Measurements from ENCODE around the gene DEPDC5.
"Not testable (repeated sequence)": the region's sequence is repeated elsewhere in the genome, so short reads cannot be mapped to it uniquely, and the experiment has no call there.

DEPDC5 gene

DNA sequence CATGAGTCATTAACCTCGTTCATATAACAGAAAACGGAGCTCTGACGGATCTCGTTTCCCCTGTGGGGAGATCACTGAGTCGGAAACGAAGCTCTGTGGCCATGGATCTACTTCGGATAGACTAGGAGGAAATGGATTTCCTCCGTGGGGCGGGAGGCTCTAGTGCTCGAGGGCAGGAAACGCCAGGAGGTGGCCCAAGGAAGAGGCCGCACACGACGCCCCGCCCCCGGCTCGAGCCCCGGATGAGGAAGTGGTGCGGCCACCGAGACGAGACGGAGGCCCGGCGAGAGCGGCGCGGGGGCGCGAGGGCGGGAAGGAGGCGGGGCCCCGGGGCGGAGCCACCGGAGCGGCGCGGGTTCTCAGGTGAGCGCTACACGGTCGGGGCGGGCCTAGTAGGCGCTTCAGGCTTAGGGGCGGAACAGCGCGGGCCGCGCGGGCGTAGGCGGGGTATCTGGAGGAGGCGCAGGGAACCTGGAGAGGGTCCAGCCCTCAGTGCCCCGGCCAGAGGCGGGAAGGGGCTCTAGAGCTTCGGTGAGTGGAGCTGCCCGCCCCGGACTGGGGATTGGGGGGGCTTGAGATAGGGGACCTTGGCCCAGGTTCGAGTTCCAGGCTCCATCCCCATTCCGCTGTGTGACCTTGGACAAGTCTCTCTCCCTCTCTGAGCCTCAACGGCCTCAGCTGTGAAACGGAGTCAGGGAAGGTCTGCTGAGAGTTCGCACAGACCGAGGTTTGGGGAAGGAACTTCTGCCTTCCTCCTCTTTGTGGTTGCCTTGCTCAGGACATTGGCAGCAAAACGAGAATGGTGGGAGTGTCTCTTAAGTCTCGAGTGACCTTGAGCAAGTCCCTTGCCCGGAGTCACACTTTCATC is at the start of gene DEPDC5:
Gene DEPDC5 (plus strand): TSS at position 386 of the 868 bp plus-strand sequence. CDS start 903 bp downstream, outside the sequence.
- peak; percentile 60 to 92 for DNase-seq

- no peak for DNase-seq
Measured at GRCh38 chr22:31707519-31707918, 46.3 kb upstream of the DEPDC5 start.

DNA sequence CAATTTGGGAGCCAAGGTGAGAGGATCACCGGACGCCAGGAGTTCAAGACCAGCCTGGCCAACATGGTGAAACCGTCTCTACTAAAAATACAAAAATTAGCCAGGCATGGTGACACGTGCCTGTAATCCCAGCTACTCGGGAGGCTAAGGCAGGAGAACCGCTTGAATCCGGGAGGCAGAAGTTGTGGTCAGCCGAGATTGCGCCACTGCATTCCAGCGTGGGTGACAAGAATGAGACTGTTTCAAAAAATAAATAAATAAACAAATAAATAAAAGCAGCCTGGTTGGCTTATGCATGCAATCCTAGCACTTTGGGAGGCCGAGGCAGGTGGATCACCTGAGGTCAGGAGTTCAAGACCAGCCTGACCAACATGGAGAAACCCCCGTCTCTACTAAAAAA is 42.6 kb upstream of the DEPDC5 start:
- DNase-seq, result not testable (repeated sequence)

DNA sequence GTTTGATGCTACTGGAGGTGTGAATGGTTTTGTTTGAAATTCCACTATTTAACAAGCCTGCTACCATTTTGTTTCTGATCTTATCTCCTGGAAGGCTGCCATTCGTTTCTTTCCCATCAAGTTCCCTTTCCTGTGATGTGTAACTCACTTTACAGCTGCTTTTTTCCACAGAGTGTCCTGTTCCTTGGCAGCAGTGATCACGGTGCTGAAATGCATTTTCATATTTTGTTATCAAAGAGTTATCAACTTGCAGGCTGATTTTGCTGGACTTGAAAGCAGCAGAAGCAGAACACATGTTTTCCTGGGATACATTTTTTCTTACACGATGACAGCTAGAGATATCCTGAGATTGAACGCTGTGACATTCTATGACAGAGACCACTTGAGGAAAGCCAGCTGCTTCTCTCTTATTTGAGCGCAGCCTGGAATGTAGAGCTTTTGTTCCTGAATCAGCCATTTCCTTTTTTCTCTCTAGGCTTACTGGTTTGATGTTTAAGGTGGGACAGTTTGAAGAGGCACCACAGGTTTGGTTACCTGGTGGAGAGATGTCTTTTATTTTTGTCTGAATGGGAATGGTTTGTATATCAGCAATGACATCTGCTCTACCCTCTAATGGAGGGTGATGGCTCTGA is 38.6 kb upstream of the DEPDC5 start:
- DNase-seq, result no peak

- DNase-seq, result no peak
Measured at GRCh38 chr22:31719850-31720471, 33.9 kb upstream of the DEPDC5 start.

DNA sequence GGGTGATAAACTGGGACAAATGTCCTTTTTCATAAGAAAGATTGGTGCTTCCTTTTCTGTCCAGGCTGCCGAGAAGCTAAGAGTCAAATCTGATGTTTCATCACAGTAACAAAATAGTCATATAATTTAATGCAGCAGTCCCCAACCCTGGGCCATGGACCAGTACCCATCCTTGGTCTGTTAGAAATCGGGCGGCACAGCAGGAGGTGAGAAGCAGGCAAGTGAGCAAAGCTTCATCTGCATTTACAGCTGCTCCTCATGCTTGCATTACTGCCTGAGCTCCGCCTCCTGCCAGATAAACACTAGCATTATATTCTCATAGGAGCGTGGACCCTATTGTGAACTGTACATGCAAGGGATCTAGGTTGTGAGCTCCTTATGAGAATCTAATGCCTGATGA is 30.1 kb upstream of the DEPDC5 start:
- DNase-seq, result no peak

GRCh38 chr22:31726692-31727091 is 27.1 kb upstream of the DEPDC5 start:
- DNase-seq, result no peak

DNA sequence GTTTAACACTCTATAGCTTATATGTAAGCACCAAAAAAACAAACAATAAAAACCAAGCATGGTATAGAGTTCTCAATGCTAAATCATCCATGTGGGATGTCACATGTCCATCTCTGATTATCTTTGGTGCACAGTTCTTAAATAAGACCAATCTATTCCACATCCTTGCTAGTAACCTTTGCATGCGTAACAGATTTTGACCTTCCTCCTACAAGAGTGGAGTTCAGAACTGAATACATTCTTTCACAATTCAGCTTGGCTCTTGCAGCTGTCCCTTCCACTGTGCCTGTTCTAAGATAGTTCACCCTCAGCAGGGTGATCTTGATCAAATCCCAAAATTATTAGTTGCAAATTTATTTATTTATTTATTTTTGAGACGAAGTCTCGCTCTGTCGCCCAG is 25.0 kb upstream of the DEPDC5 start:
- no peak for DNase-seq

DNA sequence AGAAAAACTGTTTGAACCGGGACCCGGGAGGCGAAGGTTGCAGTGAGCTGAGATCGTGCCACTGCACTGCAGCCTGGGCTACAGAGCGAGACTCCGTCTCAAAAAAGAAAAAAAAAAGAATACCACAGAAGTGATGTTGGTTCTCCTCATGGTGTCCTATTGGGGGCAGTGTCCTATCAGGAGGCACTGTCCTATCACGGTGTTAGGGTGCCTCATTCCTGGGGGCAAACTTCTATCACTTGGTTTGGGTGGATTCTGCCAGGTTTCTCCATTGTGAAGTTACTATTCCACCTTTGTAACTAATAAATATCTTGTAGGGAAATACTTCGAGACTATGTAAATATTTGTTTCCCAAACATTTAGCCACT is 23.5 kb upstream of the DEPDC5 start:
- no peak for DNase-seq

GRCh38 chr22:31732089-31732829 is 21.6 kb upstream of the DEPDC5 start:
- no peak for DNase-seq

DNA sequence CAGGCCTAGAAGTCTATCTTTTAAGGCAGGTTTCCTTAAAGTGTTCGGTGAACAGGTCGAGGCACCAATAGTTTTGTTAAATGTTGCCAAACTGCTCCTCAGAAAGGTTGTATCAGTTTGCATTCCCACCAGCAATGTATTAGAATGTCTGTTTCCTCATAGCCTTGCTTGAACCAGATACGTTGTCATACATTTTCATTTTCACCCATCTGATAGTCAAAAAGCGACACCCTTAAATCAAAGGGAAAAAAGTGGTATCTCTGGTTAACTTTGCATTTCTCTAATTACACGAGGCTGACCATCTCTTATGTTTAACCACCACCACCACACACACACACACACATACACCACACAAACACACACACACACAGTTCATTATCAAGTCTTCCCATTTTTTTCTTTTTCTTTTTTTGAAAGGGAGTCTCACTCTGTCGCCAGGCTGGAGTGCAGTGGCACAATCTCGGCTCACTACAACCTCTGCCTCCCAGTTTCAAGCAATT is 20.2 kb upstream of the DEPDC5 start:
- DNase-seq, result no peak

DNA sequence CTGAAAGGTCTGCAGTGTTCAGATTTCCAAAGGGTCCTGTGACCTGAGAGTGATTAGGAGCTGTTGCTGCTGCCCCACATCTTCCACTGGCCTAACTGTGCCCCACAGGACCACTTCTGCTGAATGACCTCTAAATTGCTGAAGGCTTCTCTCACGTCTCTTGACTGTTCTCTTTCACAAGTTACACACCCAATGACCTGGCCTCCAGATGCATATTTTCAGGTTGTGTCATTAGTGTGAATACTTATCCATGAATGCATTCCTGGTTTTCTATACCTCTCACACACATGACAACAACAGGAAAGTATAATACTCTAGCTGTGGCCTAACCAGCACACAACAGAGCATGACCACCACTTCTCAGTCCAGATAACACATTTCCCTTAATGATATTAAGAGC is 19.3 kb upstream of the DEPDC5 start:
- DNase-seq, result no peak

GRCh38 chr22:31736458-31736857 is 17.4 kb upstream of the DEPDC5 start:
- no peak for DNase-seq

- DNase-seq, result no peak
Measured at GRCh38 chr22:31737932-31738331, 15.9 kb upstream of the DEPDC5 start.

- DNase-seq, result no peak
Measured at GRCh38 chr22:31738566-31738965, 15.3 kb upstream of the DEPDC5 start.

GRCh38 chr22:31739795-31740201 is 14.0 kb upstream of the DEPDC5 start:
- DNase-seq, result no peak

GRCh38 chr22:31740314-31740713 is 13.5 kb upstream of the DEPDC5 start:
- DNase-seq, result not testable (repeated sequence)

GRCh38 chr22:31742115-31742514 is 11.7 kb upstream of the DEPDC5 start:
- DNase-seq, result no peak

GRCh38 chr22:31742682-31743081 is 11.1 kb upstream of the DEPDC5 start:
- no peak for DNase-seq

DNA sequence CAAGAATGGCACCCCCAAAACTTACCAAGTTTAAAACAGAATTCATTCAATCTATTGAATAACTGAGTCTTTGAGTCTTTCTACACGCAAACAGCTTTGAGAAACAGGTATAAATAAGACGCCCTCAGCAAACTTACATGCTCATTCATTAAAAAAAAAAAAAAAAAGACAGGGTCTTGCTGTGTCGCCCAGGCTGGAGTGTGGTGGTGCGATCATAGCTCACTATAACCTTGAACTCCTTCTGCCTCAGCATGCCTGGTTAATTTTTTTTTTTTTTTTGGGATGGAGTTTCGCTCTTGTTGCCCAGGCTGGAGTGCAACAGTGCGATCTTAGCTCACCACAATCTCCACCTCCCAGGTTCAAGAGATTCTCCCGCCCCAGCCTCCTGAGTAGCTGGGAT is 9.9 kb upstream of the DEPDC5 start:
- DNase-seq, result no peak

DNA sequence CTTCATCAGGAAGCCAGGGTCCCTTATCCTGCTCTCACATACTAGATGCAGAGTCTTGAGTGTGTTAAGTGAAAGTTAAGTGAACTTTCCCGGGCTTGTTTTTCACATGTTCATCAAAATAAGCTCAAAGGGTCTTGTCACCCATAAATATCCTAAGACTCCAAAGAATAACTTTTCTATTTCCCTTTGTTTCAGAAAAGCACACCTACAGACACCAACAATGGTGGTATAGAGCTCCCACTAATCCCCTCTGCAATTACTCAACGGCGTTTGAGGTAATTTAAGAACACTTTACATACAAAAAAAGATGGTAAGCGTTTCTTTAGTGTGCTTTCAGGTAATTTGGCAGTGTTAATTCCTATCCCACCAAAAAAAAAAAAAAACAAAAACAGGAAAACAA is 6.4 kb upstream of the DEPDC5 start:
- DNase-seq, result no peak

DNA sequence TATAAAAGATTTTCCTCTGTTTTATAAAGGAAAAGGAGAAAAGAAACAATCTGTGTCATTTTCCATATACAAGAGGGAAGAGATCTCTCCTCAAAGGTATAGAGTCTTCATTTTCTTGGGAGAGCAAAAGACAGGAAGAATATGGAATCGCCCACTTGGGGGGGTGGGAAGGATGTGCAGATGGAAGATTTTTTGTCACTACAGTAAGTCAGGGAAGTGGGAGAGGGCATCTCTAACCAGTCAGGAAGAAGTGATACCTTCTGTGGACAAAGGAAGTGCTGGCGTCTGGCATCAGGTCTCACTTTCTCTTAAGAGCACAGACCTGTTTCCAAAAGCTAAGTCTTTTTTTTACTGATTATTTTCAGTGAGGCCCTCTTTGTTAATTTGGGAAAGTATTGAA is 5.3 kb upstream of the DEPDC5 start:
- DNase-seq, result no peak
